Measurements from ENCODE around the gene CCDC88C.

- no peak for TF ChIP-seq CTCF (IDR thresholded peaks at IDR 0.05)
- no peak for TF ChIP-seq REST (IDR thresholded peaks at IDR 0.05; ENCODE audit: insufficient read depth in 1 of 2, low read depth in 2 of 2, low read length in 1 of 2)
- no peak for TF ChIP-seq TCF7L2 (IDR thresholded peaks at IDR 0.05; ENCODE audit: low read depth, low read length)
These were observed 104.3 kb downstream of the CCDC88C start for GRCh38 chr14:91313154-91313850.
